MM.1S (cell line): ENCODE results near the gene TADA2B.

Experiments used
- DNase-seq: peaks from one replicate; pipeline ENCODE4 v3.0.0-alpha.2; 2015
- H2AFZ ChIP-seq: fragments of 300-600 bp; sonication (generic); 2 replicates; pipeline ENCODE4 v1.6.0; 2016; ENCODE audit warnings: antibody characterized with exemption, low read length
- H3F3A ChIP-seq: fragments of 300-600 bp; sonication (generic); 2 replicates; pipeline ENCODE4 v1.6.1; 2016; ENCODE audit warnings: mild to moderate bottlenecking, antibody characterized with exemption, low read length, moderate library complexity, mixed read lengths; ENCODE audit not compliant: insufficient read depth
- H3K27ac ChIP-seq: fragments of 300-600 bp; sonication (generic); 2 replicates; pipeline ENCODE4 v1.5.1; 2016; ENCODE audit warnings: mild to moderate bottlenecking, low read length
- H3K27me3 ChIP-seq: fragments of 300-600 bp; sonication (generic); replicated peaks from 2 replicates; pipeline ENCODE4 v1.6.0; 2016; ENCODE audit warnings: low read length; ENCODE audit not compliant: insufficient read depth
- H3K36me3 ChIP-seq: fragments of 300-600 bp; sonication (generic); replicated peaks from 2 replicates; pipeline ENCODE4 v1.6.1; 2016; ENCODE audit warnings: mild to moderate bottlenecking, low read length, mixed read lengths; ENCODE audit not compliant: insufficient read depth
- H3K4me1 ChIP-seq: fragments of 300-600 bp; sonication (generic); 2 replicates; pipeline ENCODE4 v1.6.1; 2016; ENCODE audit warnings: low read length, mixed read lengths
- H3K4me2 ChIP-seq: fragments of 300-600 bp; sonication (generic); 2 replicates; pipeline ENCODE4 v1.6.0; 2016; ENCODE audit warnings: low read depth, low read length
- H3K4me3 ChIP-seq: fragments of 300-600 bp; sonication (generic); 2 replicates; pipeline ENCODE4 v1.5.1; 2016; ENCODE audit warnings: low read length, mixed read lengths
- H3K79me2 ChIP-seq: fragments of 300-600 bp; sonication (generic); 2 replicates; pipeline ENCODE4 v1.6.1; 2016; ENCODE audit warnings: mixed run types, low read length, mixed read lengths
- H3K9ac ChIP-seq: fragments of 300-600 bp; sonication (generic); 2 replicates; pipeline ENCODE4 v1.6.1; 2016; ENCODE audit warnings: low read length, mixed read lengths
- H3K9me2 ChIP-seq: fragments of 300-600 bp; sonication (generic); replicated peaks from 2 replicates; pipeline ENCODE4 v1.6.1; 2016; ENCODE audit warnings: mild to moderate bottlenecking, low read length, mixed read lengths; ENCODE audit not compliant: insufficient read depth
- H3K9me3 ChIP-seq: fragments of 300-600 bp; sonication (generic); replicated peaks from 2 replicates; pipeline ENCODE4 v1.6.1; 2016; ENCODE audit warnings: mild to moderate bottlenecking, low read length, mixed read lengths; ENCODE audit not compliant: insufficient read depth
- H4K20me1 ChIP-seq: fragments of 300-600 bp; sonication (generic); 2 replicates; pipeline ENCODE4 v1.6.1; 2016; ENCODE audit warnings: mild to moderate bottlenecking, low read length, moderate library complexity, mixed read lengths; ENCODE audit not compliant: insufficient read depth
- EZH2 ChIP-seq: fragments of 300-600 bp; sonication (generic); optimal IDR thresholded peaks from 2 replicates; pipeline ENCODE3; 2017; ENCODE audit warnings: low read depth, mild to moderate bottlenecking, antibody characterized with exemption, low read length, mixed read lengths
- EZH2phosphoT487 ChIP-seq: fragments of 300-600 bp; sonication (generic); IDR thresholded peaks from 2 replicates; pipeline ENCODE4 v1.6.1; 2018; ENCODE audit warnings: antibody characterized with exemption, low read length
- TF ChIP-seq, protein P1 (sequence below): fragments of 300-600 bp; sonication (generic); IDR thresholded peaks from 2 replicates; pipeline ENCODE4 v1.5.1; 2016; ENCODE audit warnings: antibody characterized with exemption, low read length, mixed read lengths

Gene TADA2B

DNA sequence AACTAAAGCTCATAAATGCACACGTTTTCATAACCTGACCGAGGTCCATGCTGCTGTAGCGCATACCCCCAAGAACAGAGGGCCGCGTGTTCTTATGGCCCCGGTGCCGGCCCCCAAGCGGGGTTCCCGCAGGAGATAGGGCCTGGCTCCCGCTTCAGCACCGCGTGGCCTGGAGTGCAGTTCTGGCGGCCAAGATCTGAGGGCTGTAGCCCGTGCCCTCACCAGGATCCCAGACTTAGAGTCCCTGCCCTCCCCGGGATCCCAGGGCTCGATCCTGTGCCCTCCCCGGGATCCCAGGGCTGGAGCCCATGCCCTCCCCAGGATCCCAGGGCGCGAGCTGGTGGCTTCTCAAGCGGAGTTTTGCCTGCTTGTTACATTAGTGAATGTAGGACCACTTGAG lies 25.7 kb downstream of the TADA2B start:
- H3K36me3 ChIP-seq = peaks cover 9% of the 10 kb centered on the region; the same call in 1 of the 2 replicates
- 0 out of 2 replicates have a peak, but pooled peaks cover 6% of the 10 kb centered on the region for H3K27me3 ChIP-seq
- H3K9me3 ChIP-seq = no peaks in the 10 kb centered on the region
- peaks cover 38% of the 10 kb centered on the region for H3K79me2 ChIP-seq
- peaks cover 10% of the 10 kb centered on the region; the same call in 1 of the 2 replicates for H4K20me1 ChIP-seq
- H3K9me2 ChIP-seq = no peaks in the 10 kb centered on the region
- H3K9ac ChIP-seq = peak overlapping the region; percentile 60; the same call in 1 of the 2 replicates
- H3K4me3 ChIP-seq = peak overlapping the region; percentile 82
- peak overlapping the region; percentile 33; the same call in 1 of the 2 replicates for H3K27ac ChIP-seq
- peak overlapping the region; percentile 97 for H2AFZ ChIP-seq
- TF ChIP-seq EZH2phosphoT487 (no peak), EZH2 (no peak)
- H3K4me1 ChIP-seq = peaks cover 14% of the 10 kb centered on the region
- peak overlapping the region; percentile 93 for H3K4me2 ChIP-seq
- 0 out of 2 replicates have a peak, but pooled peaks cover 4% of the 10 kb centered on the region for H3F3A ChIP-seq
- DNase-seq = no peak

DNA sequence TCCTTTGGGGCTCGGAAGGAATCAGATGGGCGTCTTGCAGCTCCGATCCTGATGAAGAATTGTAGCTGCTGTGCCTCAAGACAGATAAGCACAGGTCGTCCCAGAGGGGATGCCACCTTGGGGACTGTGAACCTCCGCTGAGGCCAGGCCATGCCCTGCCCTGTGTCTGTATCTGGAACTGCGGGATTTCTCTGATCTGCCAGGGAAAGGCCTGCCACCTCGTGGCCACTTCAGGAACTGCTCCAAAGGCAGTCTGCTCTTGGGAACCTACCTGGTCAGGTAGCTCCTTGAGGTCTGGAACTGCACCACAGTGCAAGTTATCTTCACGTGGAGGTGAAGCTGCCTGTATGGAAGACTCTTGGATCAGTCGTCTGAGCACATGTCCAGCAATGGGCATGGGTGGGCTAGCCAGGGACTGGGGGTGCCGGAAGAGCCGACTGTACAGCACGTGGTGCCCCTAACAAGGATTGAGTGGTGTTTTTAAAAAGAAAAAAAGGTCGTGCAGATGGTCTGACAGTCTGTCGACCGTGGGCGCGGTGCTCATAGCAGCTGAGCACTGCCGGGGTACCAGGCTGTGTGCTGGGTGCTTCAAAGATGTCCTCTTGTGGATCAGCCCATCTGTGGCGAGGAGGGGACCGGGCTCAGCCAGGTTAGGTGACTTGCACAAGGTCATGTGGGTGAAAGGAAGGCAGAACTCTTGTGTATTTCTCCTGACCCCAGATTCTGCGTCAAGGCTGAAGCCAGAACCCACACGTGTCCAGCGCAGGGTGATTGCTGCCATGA lies 27.7 kb downstream of the TADA2B start:
- Histone ChIP-seq H3K79me2 (peaks cover 19% of the 10 kb centered on the region), H3K27me3 (peaks cover 11% of the 10 kb centered on the region; the same call in 1 of the 2 replicates), H3K27ac (no peak overlapping the region), H3K9ac (no peak overlapping the region), H3K4me2 (peak overlapping the region; percentile 31), H2AFZ (0 out of 2 replicates have a peak overlapping the region, but pooled peaks have one; percentile 31), H3F3A (0 out of 2 replicates have a peak, but pooled peaks cover 4% of the 10 kb centered on the region), H3K4me1 (peaks cover 14% of the 10 kb centered on the region), H3K9me3 (no peaks in the 10 kb centered on the region), H4K20me1 (peaks cover 4% of the 10 kb centered on the region; the same call in 1 of the 2 replicates), H3K9me2 (no peaks in the 10 kb centered on the region), H3K4me3 (no peak overlapping the region), H3K36me3 (0 out of 2 replicates have a peak, but pooled peaks cover 7% of the 10 kb centered on the region)
- DNase-seq = peak; percentile 87
- TF ChIP-seq EZH2 = no peak
- no peak for TF ChIP-seq EZH2phosphoT487
- TF ChIP-seq, protein P1, sequence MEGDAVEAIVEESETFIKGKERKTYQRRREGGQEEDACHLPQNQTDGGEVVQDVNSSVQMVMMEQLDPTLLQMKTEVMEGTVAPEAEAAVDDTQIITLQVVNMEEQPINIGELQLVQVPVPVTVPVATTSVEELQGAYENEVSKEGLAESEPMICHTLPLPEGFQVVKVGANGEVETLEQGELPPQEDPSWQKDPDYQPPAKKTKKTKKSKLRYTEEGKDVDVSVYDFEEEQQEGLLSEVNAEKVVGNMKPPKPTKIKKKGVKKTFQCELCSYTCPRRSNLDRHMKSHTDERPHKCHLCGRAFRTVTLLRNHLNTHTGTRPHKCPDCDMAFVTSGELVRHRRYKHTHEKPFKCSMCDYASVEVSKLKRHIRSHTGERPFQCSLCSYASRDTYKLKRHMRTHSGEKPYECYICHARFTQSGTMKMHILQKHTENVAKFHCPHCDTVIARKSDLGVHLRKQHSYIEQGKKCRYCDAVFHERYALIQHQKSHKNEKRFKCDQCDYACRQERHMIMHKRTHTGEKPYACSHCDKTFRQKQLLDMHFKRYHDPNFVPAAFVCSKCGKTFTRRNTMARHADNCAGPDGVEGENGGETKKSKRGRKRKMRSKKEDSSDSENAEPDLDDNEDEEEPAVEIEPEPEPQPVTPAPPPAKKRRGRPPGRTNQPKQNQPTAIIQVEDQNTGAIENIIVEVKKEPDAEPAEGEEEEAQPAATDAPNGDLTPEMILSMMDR = peak; percentile 98

DNA sequence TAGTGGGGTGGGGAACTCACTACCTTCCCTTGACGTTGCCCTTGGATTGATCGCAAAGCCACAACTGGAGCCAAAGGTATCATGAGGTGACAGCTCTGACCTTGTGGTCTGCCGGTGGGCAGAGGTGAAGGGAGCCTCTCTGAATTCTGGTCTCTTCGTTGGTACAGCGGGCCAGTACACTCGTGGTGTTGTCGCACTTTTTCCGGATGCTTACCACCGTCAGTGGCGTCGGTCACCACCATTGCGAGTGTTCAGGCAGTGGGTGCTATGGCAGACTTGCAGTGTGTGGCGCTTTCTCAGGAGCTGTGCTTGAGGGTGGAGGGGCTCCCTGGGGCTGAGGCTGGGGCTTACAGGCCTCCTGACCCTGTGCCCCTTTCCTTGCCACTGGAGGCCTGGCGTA lies 29.9 kb downstream of the TADA2B start:
- H3K4me3 ChIP-seq = no peak overlapping the region
- H3K36me3 ChIP-seq = no peaks in the 10 kb centered on the region
- no peaks in the 10 kb centered on the region for H4K20me1 ChIP-seq
- no peaks in the 10 kb centered on the region for H3K9me3 ChIP-seq
- 0 out of 2 replicates have a peak, but pooled peaks cover 4% of the 10 kb centered on the region for H3F3A ChIP-seq
- no peak overlapping the region for H3K27ac ChIP-seq
- H3K79me2 ChIP-seq = no peaks in the 10 kb centered on the region
- DNase-seq = no peak
- H3K9ac ChIP-seq = no peak overlapping the region
- H3K4me1 ChIP-seq = peaks cover 5% of the 10 kb centered on the region; the same call in 1 of the 2 replicates
- peaks cover 13% of the 10 kb centered on the region; the same call in 1 of the 2 replicates for H3K27me3 ChIP-seq
- no peak overlapping the region for H2AFZ ChIP-seq
- H3K9me2 ChIP-seq = no peaks in the 10 kb centered on the region
- no peak for TF ChIP-seq EZH2phosphoT487
- no peak for TF ChIP-seq EZH2
- TF ChIP-seq, protein P1 = no peak
- no peak overlapping the region for H3K4me2 ChIP-seq
